Activated gamma-delta T cell (primary cell): ENCODE data around the gene UCN.
A peak's percentile ranks its signal among the peaks of the same experiment; 100 is the strongest.
"Not testable (repeated sequence)": the region's sequence is repeated elsewhere in the genome, so short reads cannot be mapped to it uniquely, and the experiment has no call there.

Experiments used
- DNase-seq: peaks from one replicate; lab custom pipeline; 2025; lab: John Stamatoyannopoulos, UW
- total RNA-seq, 2 donors: gene quantifications; one replicate each; lab custom pipeline; 2026; lab: John Stamatoyannopoulos, UW

The UCN gene
- total RNA-seq, result 2.0 to 2.1 reads per million in 2 donors

GRCh38 chr2:27308359-27308881, at the start of gene UCN:
TSS of gene UCN (minus strand) at chr2:27308445. CDS start at chr2:27307895, 550 bp downstream.
- no peak for DNase-seq

GRCh38 chr2:27356382-27357181, 48.3 kb upstream of the UCN start, which contains the start of gene GTF3C2:
TSS of gene GTF3C2 (minus strand) at chr2:27356764. CDS start at chr2:27343554, 13,210 bp downstream.
- DNase-seq, result peak; percentile 70

- DNase-seq, result peak; percentile 38
These were observed 47.8 kb upstream of the UCN start for GRCh38 chr2:27356056-27356381.

GRCh38 chr2:27354597-27354927, 46.3 kb upstream of the UCN start:
- DNase-seq, result no peak

GRCh38 chr2:27353762-27354596, 45.7 kb upstream of the UCN start:
- DNase-seq, result no peak

- not testable (repeated sequence) for DNase-seq
These were observed 45.1 kb upstream of the UCN start for GRCh38 chr2:27353386-27353761.

- DNase-seq, result no peak
These were observed 43.8 kb upstream of the UCN start for GRCh38 chr2:27351802-27352598.

GRCh38 chr2:27350106-27350693, 42.0 kb upstream of the UCN start:
- DNase-seq, result no peak

- no peak for DNase-seq
These were observed 39.4 kb upstream of the UCN start for GRCh38 chr2:27347641-27348040.

GRCh38 chr2:27336173-27336572, 27.9 kb upstream of the UCN start:
- no peak for DNase-seq

- DNase-seq, result no peak
These were observed 27.1 kb upstream of the UCN start for GRCh38 chr2:27335311-27335710.

GRCh38 chr2:27324720-27325119, 16.5 kb upstream of the UCN start:
- DNase-seq, result no peak

GRCh38 chr2:27323596-27324285, 15.5 kb upstream of the UCN start:
- DNase-seq, result no peak

GRCh38 chr2:27322766-27323595, 14.7 kb upstream of the UCN start, which contains the start of gene MPV17:
TSS of gene MPV17 (minus strand) at chr2:27323097. CDS start at chr2:27322517, 580 bp downstream.
- DNase-seq, result peak; percentile 45

- DNase-seq, result no peak
These were observed 14.1 kb upstream of the UCN start for GRCh38 chr2:27322301-27322765.

- no peak for DNase-seq
These were observed 12.8 kb upstream of the UCN start for GRCh38 chr2:27320958-27321543.

GRCh38 chr2:27319839-27320238, 11.6 kb upstream of the UCN start:
- DNase-seq, result not testable (repeated sequence)

- DNase-seq, result no peak
These were observed 8.6 kb upstream of the UCN start for GRCh38 chr2:27316655-27317412.

GRCh38 chr2:27315122-27315521, 6.9 kb upstream of the UCN start:
- DNase-seq, result no peak
